PC-3 (cell line): ENCODE results near the gene C4orf17. TPM values are rescaled to one million over a fixed set of nuclear protein-coding genes. Genes with fewer than 3 reads are reported as not detected.

Source experiments
- ATAC-seq: fragments of 200-7000 bp; cut with Tn5 transposase; 2 replicates; pipeline ENCODE4 v1.9.1; 2020; ENCODE audit warnings: mild to moderate bottlenecking, moderate library complexity
- BruUV-seq: library from RNA; stranded (reverse); fragments of 400-500 nt; replicated peaks from 2 replicates; lab custom pipeline; 2021; lab: Mats Ljungman, UMichigan
- CTCF ChIA-PET: fragments of 300-600 bp; sonication (Branson Sonifier 250); formaldehyde crosslinking; loops from one replicate; lab custom pipeline; 2022; ENCODE audit warnings: antibody characterized with exemption; lab: Charles Lee
- POLR2A ChIA-PET: fragments of 300-600 bp; sonication (Branson Sonifier 250); formaldehyde crosslinking; loops from one replicate; lab custom pipeline; 2022; ENCODE audit warnings: antibody characterized with exemption; ENCODE audit not compliant: unreplicated experiment; lab: Charles Lee
- DNase-seq: peaks from one replicate; pipeline ENCODE4 v3.0.0-alpha.2; 2015
- H2AFZ ChIP-seq: fragments of 300-600 bp; sonication (generic); 2 replicates; pipeline ENCODE4 v1.6.0; 2016; ENCODE audit warnings: antibody characterized with exemption, low read length
- H3F3A ChIP-seq: fragments of 300-600 bp; sonication (generic); one replicate; pipeline ENCODE4 v1.6.0; 2017; ENCODE audit warnings: antibody characterized with exemption, low read length, control low read depth, mild to moderate bottlenecking; ENCODE audit not compliant: unreplicated experiment
- H3K27ac ChIP-seq: fragments of 300-600 bp; sonication (generic); 2 replicates; pipeline ENCODE4 v1.5.1; 2016; ENCODE audit warnings: mild to moderate bottlenecking, low read length
- H3K27me3 ChIP-seq: fragments of 300-600 bp; sonication (generic); 2 replicates; pipeline ENCODE4 v1.6.1; 2016; ENCODE audit warnings: low read length, mixed read lengths
- H3K36me3 ChIP-seq: fragments of 300-600 bp; sonication (generic); 2 replicates; pipeline ENCODE4 v1.6.1; 2016; ENCODE audit warnings: low read depth, mixed run types, low read length, mixed read lengths
- H3K4me1 ChIP-seq: fragments of 300-600 bp; sonication (generic); 2 replicates; pipeline ENCODE4 v1.5.1; 2016; ENCODE audit warnings: low read length; ENCODE audit not compliant: insufficient read depth
- H3K4me2 ChIP-seq: fragments of 300-600 bp; sonication (generic); 2 replicates; pipeline ENCODE4 v1.6.0; 2016; ENCODE audit warnings: low read length
- H3K4me3 ChIP-seq: fragments of 300-600 bp; sonication (generic); 2 replicates; pipeline ENCODE4 v1.5.1; 2016; ENCODE audit warnings: mild to moderate bottlenecking, low read length, mixed read lengths
- H3K79me2 ChIP-seq: fragments of 300-600 bp; sonication (generic); 2 replicates; pipeline ENCODE4 v1.6.1; 2017; ENCODE audit warnings: low read length, mixed read lengths
- H3K9ac ChIP-seq: fragments of 300-600 bp; sonication (generic); 2 replicates; pipeline ENCODE4 v1.6.0; 2016; ENCODE audit warnings: mild to moderate bottlenecking, low read length
- H3K9me2 ChIP-seq: fragments of 300-600 bp; sonication (generic); replicated peaks from 2 replicates; pipeline ENCODE4 v1.6.1; 2016; ENCODE audit warnings: mixed run types, low read length, mixed read lengths
- H3K9me3 ChIP-seq: fragments of 300-600 bp; sonication (generic); 2 replicates; pipeline ENCODE4 v1.6.1; 2016; ENCODE audit warnings: low read length, mixed read lengths
- H4K20me1 ChIP-seq: fragments of 300-600 bp; sonication (generic); 2 replicates; pipeline ENCODE4 v1.6.1; 2016; ENCODE audit warnings: low read length, mixed read lengths
- EZH2 ChIP-seq: fragments of 300-600 bp; sonication (generic); IDR thresholded peaks from one replicate; pipeline ENCODE4 v1.6.1; 2017; ENCODE audit warnings: antibody characterized with exemption, mild to moderate bottlenecking, low read length; ENCODE audit not compliant: unreplicated experiment
- EZH2phosphoT487 ChIP-seq: fragments of 300-600 bp; sonication (generic); IDR thresholded peaks from 2 replicates; pipeline ENCODE4 v1.6.1; 2018; ENCODE audit warnings: mild to moderate bottlenecking, antibody characterized with exemption, low read length, borderline replicate concordance
- intact Hi-C: fragments of 100-400 bp; cut with micrococcal nuclease; formaldehyde crosslinking; loops from 2 replicates; pipeline ENCODE4 v1.9.0; 2023
- total RNA-seq: library from RNA; depleted of rRNA; stranded (reverse); fragments of >200 nt; gene quantifications from 2 replicates; pipeline ENCODE4 v1.2.3, GENCODE V29; 2014
- TF ChIP-seq, protein P1 (sequence below): fragments of 300-600 bp; sonication (generic); conservative IDR thresholded peaks from 2 replicates; pipeline ENCODE4 v1.5.1; 2017; ENCODE audit warnings: antibody characterized with exemption, low read depth, mild to moderate bottlenecking, low read length

C4orf17 gene
- total RNA-seq, 1 experiment from 2014 or later = not detected

DNA sequence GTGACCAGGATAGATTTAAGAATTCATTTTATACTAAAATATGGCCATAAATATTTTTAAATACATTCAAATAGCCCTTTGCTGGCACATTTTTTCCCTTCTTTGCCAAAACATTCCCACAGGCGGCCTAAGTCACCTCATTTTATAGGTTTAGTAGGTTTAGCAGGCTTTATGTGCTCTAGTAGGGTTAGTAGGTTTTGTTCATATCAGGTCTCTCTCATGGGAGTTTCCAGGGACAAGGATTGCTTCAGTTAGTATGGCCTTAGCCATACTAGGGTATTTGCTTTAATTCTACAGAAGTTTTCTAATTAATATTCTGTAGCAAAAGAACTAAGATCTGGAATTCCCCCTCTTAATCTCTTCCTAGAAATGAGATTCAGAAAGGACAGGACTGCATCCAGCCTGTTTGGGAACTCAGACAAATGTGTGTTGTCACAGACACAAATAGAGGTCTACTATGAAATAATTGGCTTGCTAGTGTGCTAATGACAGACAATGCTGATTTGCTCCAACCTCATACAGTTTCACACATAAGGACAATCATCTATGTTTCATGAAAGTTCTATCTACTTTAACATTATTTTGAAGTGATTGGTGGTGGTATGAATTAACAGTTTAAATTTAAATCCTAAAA is 63.0 kb downstream of the C4orf17 start:
- Histone ChIP-seq H3K4me2 (no peak overlapping the region), H4K20me1 (no peaks in the 10 kb centered on the region), H2AFZ (no peak overlapping the region), H3K79me2 (no peaks in the 10 kb centered on the region), H3K27ac (no peak overlapping the region), H3F3A (no peaks in the 10 kb centered on the region), H3K4me3 (no peak overlapping the region), H3K27me3 (peaks cover 15% of the 10 kb centered on the region), H3K36me3 (no peaks in the 10 kb centered on the region), H3K4me1 (no peaks in the 10 kb centered on the region), H3K9me2 (no peaks in the 10 kb centered on the region), H3K9ac (no peak overlapping the region), H3K9me3 (no peaks in the 10 kb centered on the region)
- DNase-seq = no peak
- no peak for ATAC-seq
- POLR2A ChIA-PET = no interaction called here
- no TSS peak for BruUV-seq
- intact Hi-C loops = no loop called here
- CTCF ChIA-PET = no interaction called here
- TF ChIP-seq, protein P1, sequence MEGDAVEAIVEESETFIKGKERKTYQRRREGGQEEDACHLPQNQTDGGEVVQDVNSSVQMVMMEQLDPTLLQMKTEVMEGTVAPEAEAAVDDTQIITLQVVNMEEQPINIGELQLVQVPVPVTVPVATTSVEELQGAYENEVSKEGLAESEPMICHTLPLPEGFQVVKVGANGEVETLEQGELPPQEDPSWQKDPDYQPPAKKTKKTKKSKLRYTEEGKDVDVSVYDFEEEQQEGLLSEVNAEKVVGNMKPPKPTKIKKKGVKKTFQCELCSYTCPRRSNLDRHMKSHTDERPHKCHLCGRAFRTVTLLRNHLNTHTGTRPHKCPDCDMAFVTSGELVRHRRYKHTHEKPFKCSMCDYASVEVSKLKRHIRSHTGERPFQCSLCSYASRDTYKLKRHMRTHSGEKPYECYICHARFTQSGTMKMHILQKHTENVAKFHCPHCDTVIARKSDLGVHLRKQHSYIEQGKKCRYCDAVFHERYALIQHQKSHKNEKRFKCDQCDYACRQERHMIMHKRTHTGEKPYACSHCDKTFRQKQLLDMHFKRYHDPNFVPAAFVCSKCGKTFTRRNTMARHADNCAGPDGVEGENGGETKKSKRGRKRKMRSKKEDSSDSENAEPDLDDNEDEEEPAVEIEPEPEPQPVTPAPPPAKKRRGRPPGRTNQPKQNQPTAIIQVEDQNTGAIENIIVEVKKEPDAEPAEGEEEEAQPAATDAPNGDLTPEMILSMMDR = no peak
- no peak for TF ChIP-seq EZH2
- no peak for TF ChIP-seq EZH2phosphoT487

DNA sequence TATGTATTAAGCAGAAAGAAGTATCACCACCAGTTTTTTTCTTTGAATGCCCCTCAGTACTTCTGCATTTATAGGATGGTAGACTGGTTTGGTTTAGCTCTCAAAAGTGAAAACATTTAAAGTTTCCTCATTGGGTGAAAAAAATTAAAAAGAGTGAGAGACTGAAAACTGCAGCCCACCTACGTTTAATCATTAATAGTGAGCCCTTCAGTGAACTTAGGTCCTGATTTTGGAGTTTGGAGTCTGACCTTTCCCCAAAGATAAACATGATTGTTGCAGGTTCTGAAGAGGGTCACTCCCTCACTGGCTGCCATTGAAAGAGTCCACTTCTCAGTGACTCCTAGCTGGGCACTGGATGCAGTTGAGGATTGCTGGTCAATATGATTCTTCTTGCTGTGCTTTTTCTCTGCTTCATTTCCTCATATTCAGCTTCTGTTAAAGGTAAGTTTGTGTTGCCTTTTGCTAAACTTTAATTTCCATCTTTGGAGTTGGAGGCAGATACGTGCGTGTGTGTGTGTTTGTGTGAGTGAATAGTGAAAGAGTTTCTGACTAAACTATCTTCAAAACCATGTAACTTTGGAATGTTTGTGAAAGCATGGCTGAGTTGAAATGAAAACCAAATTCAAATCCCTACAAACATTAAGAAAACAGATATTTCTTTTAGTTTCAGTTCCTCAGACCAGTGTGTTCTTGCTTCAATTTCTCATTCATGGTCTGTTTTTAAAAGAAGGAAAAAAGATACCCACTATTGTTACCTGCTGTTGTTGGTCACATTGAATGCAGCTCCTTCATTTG is 63.9 kb downstream of the C4orf17 start, which contains the start of gene MTTP:
MTTP (plus strand) TSS at position 295 of the 795 bp plus-strand sequence; CDS start at position 381, 86 bp downstream.
- TF ChIP-seq EZH2phosphoT487 = no peak
- H3K9ac ChIP-seq = no peak within 1 kb of the TSS
- H3K9me2 ChIP-seq = no peaks in the 10 kb centered on the region
- CTCF ChIA-PET = no interaction called here
- POLR2A ChIA-PET = no interaction called here
- no peak for ATAC-seq
- DNase-seq = no peak
- no peaks in the 10 kb centered on the region for H3F3A ChIP-seq
- no TSS peak for BruUV-seq
- H3K27me3 ChIP-seq = peaks cover 15% of the 10 kb centered on the region
- no peaks in the 10 kb centered on the region for H3K4me1 ChIP-seq
- no peak within 1 kb of the TSS for H3K4me2 ChIP-seq
- H3K36me3 ChIP-seq = no peaks in the 10 kb centered on the region
- H3K27ac ChIP-seq = no peak within 1 kb of the TSS
- H3K9me3 ChIP-seq = no peaks in the 10 kb centered on the region
- intact Hi-C loops = no loop called here
- no peak within 1 kb of the TSS for H2AFZ ChIP-seq
- no peaks in the 10 kb centered on the region for H3K79me2 ChIP-seq
- H4K20me1 ChIP-seq = no peaks in the 10 kb centered on the region
- H3K4me3 ChIP-seq = no peak within 1 kb of the TSS

DNA sequence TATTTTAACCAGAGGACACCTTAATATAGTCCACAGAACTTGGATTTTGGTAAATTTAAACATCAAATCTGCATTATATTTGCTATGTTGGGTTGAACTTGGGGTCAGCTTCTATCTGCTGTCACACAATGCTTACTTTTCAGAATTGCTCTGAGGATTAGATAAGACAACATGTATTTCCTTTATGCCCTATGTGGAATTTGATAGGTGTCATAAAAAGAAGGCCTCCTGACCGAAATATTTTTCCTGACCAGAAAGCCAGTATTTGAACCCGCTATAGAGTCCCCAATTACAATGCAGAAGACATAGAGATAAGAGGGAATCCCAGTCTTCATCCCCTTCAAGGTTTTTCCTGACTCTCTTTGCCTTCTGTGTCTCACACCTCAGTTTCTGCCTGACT is 67.9 kb downstream of the C4orf17 start:
- intact Hi-C loops = no loop called here
- TF ChIP-seq EZH2phosphoT487 = no peak
- TF ChIP-seq EZH2 = no peak
- TF ChIP-seq, protein P1 = no peak
- no TSS peak for BruUV-seq

More for the DNA sequence above, 67.9 kb downstream of the C4orf17 start:
- Histone ChIP-seq H3K4me3 (no peak overlapping the region), H3K79me2 (no peaks in the 10 kb centered on the region), H2AFZ (no peak overlapping the region), H3K9me2 (no peaks in the 10 kb centered on the region), H3K4me2 (no peak overlapping the region), H3K4me1 (no peaks in the 10 kb centered on the region), H3F3A (no peaks in the 10 kb centered on the region), H3K9me3 (no peaks in the 10 kb centered on the region), H3K9ac (no peak overlapping the region), H3K27me3 (peaks cover 12% of the 10 kb centered on the region; the same call in 1 of the 2 replicates), H3K36me3 (no peaks in the 10 kb centered on the region), H4K20me1 (no peaks in the 10 kb centered on the region), H3K27ac (no peak overlapping the region)
- ChIA-PET POLR2A (no interaction called here), CTCF (no interaction called here)
- DNase-seq = no peak
- no peak for ATAC-seq
